IPS-NIHi7 (cell line): ENCODE data around the gene UBE2G1.
"Not testable (repeated sequence)": the region's sequence is repeated elsewhere in the genome, so short reads cannot be mapped to it uniquely, and the experiment has no call there.

Experiments
- DNase-seq: peaks from one replicate; pipeline ENCODE4 v3.0.0; 2012; ENCODE audit warnings: mixed read lengths; ENCODE audit errors: extremely low spot score

Gene UBE2G1

DNA sequence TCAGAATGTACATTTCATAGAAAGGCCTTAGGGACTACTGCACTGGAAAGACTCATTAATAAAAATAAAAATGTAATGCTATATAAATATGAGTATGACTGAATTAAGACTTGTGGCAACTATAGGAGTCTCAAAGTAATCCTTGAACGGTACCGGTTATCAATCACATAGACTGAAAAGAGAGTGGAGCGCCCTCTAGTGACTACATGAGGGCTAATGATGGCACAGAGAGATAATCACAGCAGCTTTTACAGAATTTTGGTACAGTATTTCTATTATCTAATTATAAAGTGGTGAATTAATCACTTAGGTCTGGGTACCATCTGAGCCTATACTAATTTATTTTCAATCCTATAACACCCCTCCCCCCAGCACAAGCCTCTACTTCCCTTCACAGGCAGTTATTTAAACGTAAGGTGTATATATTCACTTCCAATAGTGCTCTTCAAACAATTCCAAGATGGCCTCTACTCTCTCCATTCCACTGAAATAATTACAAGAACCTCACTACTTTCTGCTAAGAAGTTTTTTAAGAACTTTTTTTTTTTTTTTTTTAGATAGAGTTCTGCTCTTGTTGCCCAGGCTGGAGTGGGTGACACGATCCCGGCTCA is 62.0 kb downstream of the UBE2G1 start:
- peak; percentile 57 for DNase-seq

- no peak for DNase-seq
Observed at GRCh38 chr17:4301066-4301465, 65.4 kb downstream of the UBE2G1 start.

DNA sequence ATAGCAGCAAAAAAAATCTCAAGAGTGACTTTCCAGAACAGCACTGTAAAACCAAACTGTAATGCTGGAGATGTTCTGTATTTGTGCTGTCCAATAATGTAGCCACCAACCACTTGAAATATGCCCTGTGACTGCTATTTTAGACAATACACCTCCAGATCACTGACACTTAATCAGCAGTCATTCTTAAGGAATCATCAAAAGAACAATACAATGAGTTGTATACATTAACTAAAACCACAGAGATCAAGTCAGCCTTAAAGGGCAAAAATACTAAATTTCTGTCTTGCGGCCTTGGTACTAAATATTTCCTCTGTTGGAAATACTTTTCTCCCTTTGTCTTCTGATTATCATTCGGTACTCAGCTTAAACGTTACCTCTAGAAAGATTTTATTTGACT is 69.1 kb downstream of the UBE2G1 start:
- DNase-seq, result no peak

GRCh38 chr17:4295686-4296085 is 70.8 kb downstream of the UBE2G1 start:
- no peak for DNase-seq

DNA sequence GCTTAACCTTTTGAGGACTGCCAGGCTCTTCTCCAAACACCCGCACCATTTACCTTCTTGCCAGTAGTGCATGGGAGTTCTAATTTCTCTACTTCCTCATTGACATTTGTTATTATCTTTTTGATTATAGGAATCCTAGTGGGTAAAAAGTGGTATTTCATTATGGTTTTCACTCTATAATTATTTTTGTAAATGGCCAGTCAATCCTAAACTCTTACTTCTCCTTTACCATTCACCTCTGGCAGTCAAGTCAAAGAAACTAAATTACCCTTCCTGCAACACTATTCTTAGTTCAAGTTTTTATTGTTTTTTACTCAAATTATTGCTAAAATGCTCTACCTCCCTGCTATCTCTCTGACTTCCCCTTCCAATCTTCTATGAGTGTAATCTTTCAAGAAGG is 72.9 kb downstream of the UBE2G1 start:
- no peak for DNase-seq

GRCh38 chr17:4287710-4288109 is 78.8 kb downstream of the UBE2G1 start:
- DNase-seq, result no peak

- DNase-seq, result no peak
Observed at GRCh38 chr17:4276514-4276913, 90.0 kb downstream of the UBE2G1 start.

DNA sequence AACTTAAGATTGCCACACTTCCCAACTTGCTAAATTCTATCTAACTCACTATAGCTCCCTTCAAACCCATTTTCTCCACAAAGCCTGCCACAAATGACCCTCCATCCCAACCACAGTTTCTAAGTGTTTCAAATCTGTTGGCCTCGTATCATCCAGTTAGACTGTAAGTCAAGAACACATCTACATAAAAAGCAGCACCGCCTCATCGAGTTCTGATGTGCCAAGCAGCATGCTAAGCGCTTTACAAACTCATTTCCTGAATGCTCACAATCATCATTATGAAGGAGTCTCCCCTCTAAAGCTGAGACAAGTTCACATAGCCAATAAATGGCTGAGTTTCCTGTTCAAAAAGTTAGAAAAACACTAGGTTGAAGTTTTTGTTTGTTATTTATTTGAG is 93.5 kb downstream of the UBE2G1 start:
- DNase-seq, result no peak

DNA sequence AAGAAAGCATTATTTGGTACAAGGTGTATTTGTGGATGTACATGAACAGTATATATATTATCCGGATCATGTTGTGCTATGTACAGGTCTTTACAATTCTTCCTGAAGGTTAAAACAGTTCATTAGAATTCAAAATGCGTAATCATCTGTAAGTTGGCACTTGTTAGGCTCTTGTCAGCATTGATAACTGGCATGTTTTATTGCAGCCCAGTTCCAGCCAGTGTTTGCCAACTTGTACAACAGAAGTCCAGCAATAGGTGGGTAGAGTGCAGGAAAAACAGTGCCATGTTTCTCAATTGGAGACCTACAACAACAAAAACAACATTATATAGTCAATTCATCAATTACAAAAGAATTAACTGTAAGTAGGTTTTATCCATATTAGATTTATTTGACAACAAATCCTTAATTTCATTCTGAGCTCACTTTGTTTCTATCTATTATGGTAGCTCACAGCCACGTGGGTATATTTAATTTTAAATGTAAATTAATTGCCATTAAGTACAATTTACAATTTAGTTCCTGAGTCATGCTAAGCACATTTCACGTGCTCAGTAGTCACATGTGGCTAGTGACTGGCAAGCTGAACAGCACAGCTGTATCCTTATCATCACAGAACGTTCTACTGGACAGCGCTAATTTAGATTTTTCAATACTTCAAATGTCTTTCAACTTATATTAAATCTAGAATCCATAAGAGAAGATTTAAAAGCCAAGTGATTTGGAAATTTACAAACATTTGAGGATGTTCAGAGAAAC is 94.1 kb downstream of the UBE2G1 start:
- no peak for DNase-seq

DNA sequence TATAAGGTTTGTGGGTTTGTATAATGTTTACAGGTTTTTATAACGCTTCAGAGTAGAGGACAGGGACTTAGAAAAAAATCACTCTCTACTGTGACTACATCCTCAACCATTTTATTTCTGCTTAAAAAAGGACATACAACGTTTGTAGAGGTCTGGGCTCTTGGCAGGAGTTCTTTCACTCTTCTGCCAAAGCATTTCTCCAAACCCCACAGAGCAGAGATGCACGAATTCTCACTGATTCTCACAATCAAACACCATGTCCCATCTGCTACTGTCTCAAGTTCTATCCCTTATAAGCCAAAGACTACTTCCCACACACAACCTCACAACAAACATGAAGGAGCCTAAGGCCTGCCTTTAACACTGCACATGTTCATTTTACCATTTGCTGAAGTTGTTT is 95.7 kb downstream of the UBE2G1 start:
- no peak for DNase-seq

DNA sequence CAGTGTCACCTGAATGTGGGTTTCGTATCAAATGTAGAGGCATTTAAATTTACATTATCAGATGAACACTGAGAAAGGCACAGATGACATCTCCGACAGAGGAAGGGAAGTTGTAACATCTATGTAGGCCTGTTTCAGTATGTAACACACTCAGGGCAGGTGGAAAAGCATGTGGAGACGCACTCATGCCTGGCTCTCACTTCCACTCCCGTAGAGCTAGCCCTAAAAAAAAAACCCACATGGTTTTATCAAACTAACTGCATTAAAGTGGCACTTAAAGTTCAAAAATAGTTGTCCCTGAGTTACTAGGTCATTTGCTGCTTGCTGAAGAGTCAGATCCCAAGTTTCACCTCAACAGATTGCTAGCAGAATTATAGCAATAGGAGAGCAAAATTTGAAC is 96.6 kb downstream of the UBE2G1 start:
- no peak for DNase-seq

DNA sequence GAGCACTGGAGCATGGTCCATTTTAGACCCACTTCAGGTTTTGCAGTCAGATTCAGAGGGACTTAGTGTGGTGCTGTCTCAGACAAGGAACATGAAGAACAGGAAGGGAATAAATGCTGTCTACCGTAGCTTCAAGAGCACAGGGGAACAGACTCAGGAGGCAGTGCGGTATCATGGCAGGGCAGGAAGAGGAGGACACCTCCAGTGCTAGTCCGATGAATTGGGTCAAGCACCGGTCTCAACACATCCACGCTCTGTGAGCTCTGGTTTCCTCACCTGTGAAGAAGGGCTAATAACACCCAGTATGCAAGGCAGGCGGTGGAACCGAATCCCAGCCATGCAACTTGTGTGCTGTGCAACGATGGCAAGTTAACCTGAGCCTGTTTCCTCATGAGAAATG is 99.1 kb downstream of the UBE2G1 start:
- no peak for DNase-seq

DNA sequence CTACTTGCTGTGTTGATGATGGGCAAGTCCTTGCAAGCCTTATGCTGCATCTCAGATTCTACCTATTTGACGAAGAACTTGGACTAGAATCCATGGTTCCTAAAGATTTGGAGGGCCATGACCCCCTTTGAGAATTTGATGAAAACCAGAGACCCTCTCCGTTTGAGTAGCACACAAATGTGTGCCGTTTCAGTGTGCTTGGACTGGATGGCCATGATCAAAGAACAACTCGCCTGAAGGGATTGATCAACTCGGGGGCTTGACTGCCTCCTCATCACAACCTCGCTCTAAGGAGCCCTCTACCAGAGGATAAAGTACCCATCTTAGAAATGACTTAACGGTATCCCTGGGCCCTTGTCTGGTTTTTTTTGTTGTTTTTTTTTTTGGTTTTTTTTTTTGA is 99.9 kb downstream of the UBE2G1 start:
- no peak for DNase-seq

DNA sequence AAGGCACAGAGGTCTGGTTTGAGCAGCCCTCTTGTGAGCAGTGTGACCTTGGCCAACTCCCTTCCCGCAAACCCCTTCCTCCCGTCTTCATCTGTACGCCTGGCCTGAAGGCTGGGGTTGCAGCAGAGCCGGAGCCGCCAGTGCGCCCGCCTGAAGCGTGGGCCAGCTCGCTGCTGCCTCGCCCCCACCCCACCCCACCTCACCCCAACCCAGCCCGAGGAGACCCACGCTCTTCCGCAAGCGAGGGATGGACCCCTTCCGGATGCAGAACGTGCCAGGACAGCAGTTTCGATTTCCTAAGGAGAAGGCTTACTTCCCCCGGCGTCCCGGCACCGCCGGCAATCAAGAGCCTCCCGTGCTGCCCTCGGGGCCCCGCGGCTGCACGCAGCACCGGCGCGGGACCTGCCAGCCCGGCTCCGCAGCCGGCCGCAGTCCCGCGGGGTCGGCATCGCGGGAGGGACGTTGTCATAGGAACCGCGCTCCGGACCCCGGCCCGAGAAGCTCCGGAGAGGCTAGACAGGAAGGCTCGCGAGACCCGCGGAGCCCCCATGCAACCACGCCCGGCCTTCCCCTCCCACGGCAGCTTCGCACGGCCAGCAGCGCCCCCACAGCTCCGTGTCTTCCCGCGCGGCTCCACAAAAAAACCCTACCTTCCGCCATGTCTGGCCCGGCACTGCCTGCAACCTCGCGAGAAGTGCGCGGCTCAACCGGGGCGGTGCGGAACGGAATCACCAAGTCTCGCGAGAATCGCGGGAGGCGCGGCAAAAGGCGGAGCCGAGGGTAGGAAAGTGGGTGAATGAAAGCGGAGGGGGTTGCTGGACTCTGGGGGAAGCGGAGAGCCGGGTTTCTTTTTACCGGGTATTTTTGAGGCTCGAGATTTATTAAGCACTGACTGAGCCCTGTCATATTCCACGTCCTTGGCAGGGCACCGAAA is 102.9 kb downstream of the UBE2G1 start, which contains the start of gene ANKFY1:
TSS of gene ANKFY1 (minus strand) at position 698 of the 934 bp plus-strand sequence. CDS start at position 660, 38 bp downstream.
- peak; percentile 99 for DNase-seq

GRCh38 chr17:4262703-4263102 is 103.8 kb downstream of the UBE2G1 start:
- no peak for DNase-seq

DNA sequence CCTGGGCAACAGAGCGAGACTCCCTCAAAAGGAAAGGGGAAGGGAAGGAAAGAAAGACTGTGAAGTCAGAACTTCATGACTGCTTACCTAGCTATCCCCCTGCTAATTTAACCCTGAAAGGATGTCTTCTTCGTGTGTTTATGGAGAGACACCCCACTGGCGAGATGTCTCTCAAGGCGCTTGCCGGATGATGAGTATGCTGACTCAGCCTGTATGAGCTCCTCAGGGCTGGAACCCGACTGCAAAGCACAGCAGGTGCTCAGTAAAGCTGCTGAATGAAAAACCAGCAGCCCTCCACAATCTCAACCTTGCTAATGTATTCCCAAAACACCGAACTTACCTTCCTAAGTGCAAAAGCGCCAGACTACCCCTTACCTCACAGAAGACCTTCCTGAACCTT is 105.0 kb downstream of the UBE2G1 start:
- no peak for DNase-seq

DNA sequence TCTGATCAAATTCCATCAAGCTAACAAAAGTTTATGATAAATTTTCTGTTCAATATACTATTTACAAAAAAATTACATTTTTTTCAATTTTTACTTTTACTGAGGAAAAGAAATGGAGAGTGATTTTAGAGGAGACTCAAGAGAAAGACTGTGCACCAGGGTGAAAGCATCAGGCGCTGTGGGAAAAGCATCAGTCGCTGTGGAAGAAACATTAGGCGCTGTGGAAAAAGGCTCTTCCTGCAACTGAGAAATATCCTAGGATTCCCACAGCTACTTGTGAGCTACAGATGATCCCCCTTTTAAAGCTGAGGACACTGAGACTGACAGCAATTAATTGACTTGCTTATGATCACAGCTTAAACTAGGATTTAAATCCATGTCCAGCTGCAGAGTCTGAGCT is 107.6 kb downstream of the UBE2G1 start:
- no peak for DNase-seq

DNA sequence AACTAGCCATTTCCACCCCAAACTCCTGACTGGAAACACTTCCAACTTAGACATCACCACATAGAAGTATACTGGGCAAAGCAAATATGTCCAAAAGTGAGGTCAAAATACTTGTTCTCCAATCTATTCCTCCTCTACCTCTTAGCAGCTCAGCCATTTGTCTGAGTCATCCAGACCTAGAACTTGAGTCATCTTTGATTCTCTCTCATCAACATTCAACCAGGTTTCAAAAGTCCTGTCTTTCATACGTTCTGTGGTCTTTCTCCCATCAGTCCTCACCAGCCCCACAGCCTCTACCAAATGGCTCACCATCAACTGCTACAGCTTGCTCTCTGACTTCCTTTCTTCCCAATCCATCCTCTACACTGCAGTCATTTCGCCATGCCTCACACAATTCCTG is 109.5 kb downstream of the UBE2G1 start:
- no peak for DNase-seq

DNA sequence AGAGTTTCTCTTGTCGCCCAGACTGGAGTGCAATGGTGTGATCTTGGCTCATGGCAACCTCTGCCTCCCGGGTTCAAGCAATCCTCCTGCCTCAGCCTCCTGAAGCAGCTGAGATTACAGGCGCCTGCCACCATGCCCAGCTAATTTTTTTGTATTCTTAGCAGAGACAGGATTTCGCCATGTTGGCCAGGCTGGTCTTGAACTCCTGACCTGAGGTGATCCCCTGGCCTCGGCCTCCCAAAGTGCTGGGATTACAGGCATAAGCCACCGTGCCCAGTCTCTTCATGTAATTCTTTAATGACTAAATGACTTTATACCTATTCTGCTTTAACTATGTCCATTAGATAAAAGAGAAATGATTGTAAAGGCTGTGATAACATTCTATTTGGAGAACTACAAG is 111.2 kb downstream of the UBE2G1 start:
- not testable (repeated sequence) for DNase-seq

- no peak for DNase-seq
Observed at GRCh38 chr17:4250887-4251286, 115.6 kb downstream of the UBE2G1 start.

DNA sequence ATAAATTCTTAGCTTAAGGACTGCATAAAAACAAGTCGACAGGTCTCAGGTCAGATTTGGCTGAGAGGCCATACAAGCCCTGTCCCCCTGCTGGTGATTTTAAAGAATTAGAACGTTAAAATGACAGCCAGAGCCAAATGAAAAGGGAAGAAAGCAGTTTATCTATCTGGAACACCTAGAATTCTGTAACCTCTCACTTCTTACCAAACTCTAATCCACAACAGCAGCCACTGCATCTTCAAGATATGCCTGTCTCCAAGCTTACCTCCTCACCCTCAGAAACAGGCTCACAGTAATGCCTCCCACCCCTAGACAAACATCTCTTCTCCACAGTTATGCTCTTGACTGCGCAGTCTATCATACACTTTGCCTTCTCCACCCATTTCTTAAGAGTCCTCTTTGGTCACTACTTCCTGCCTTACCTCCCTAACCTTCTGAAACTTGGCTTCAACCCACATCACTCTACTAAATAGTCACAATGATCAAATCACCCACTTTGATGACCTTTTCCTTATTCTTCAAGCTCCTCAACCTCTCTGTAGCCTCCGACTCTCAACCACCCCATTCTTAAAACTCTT is 116.9 kb downstream of the UBE2G1 start:
- peak; percentile 66 for DNase-seq
